Neural cell (in vitro differentiated cells): ENCODE data around the gene ACTN4. TPM values are rescaled to one million over a fixed set of nuclear protein-coding genes. Genes with fewer than 3 reads are reported as not detected.

ENCODE experiments used
- H2AFZ ChIP-seq: fragments of 200-600, 300-800 bp; sonication (generic), shearing (Covaris generic); 2 replicates; pipeline ENCODE4 v1.6.0; 2014; ENCODE audit warnings: low read depth, mild to moderate bottlenecking, antibody characterized with exemption, low read length, moderate library complexity
- H3F3A ChIP-seq: fragments of 200-600 bp; shearing (Covaris generic); 2 replicates; pipeline ENCODE4 v1.6.1; 2016; ENCODE audit warnings: mild to moderate bottlenecking, moderate library complexity, mixed read lengths, antibody characterized with exemption, low read length; ENCODE audit not compliant: insufficient read depth, poor library complexity, severe bottlenecking
- H3K27ac ChIP-seq: fragments of 200-600, 300-800 bp; sonication (generic), shearing (Covaris generic); 2 replicates; pipeline ENCODE4 v1.5.1; 2014; ENCODE audit warnings: mild to moderate bottlenecking, low read length, moderate library complexity
- H3K27me3 ChIP-seq: fragments of 300-800, 200-600 bp; sonication (generic), shearing (Covaris generic); 2 replicates; pipeline ENCODE4 v1.6.0; 2014; ENCODE audit warnings: mild to moderate bottlenecking, low read depth, low read length, moderate library complexity; ENCODE audit not compliant: insufficient read depth
- H3K36me3 ChIP-seq: fragments of 300-800, 200-600 bp; sonication (generic), shearing (Covaris generic); 2 replicates; pipeline ENCODE4 v1.5.1; 2014; ENCODE audit warnings: mild to moderate bottlenecking, antibody characterized with exemption, low read length, moderate library complexity; ENCODE audit not compliant: insufficient read depth
- H3K4me2 ChIP-seq: fragments of 300-800, 200-600 bp; sonication (generic), shearing (Covaris generic); 2 replicates; pipeline ENCODE4 v1.6.0; 2014; ENCODE audit warnings: mild to moderate bottlenecking, low read length
- H3K4me3 ChIP-seq: fragments of 300-800, 200-600 bp; sonication (generic), shearing (Covaris generic); 2 replicates; pipeline ENCODE4 v1.5.1; 2014; ENCODE audit warnings: mild to moderate bottlenecking, low read length, moderate library complexity
- H3K79me2 ChIP-seq: fragments of 200-600 bp; shearing (Covaris generic); replicated peaks from 2 replicates; pipeline ENCODE4 v1.6.0; 2014; ENCODE audit warnings: mild to moderate bottlenecking, low read length, moderate library complexity; ENCODE audit not compliant: insufficient read depth
- H3K9ac ChIP-seq: fragments of 300-800, 200-600 bp; sonication (generic), shearing (Covaris generic); 2 replicates; pipeline ENCODE4 v1.6.1; 2016; ENCODE audit warnings: mild to moderate bottlenecking, low read length, mixed read lengths
- H3K9me2 ChIP-seq: fragments of 200-600 bp; shearing (Covaris generic); 2 replicates; pipeline ENCODE4 v1.6.1; 2016; ENCODE audit warnings: mild to moderate bottlenecking, low read length, mixed read lengths; ENCODE audit not compliant: insufficient read depth
- H3K9me3 ChIP-seq: fragments of 200-600, 300-800 bp; sonication (generic), shearing (Covaris generic); 2 replicates; pipeline ENCODE4 v1.6.1; 2016; ENCODE audit warnings: mild to moderate bottlenecking, mixed run types, low read length, moderate library complexity, mixed read lengths
- H4K20me1 ChIP-seq: fragments of 200-600 bp; shearing (Covaris generic); 2 replicates; pipeline ENCODE4 v1.6.1; 2016; ENCODE audit warnings: mild to moderate bottlenecking, mixed run types; ENCODE audit not compliant: insufficient read depth
- CTCF ChIP-seq: fragments of 450-650 bp; IDR thresholded peaks from 2 replicates; pipeline ENCODE4 v1.5.1; 2014; ENCODE audit warnings: antibody characterized with exemption, mild to moderate bottlenecking, moderate library complexity; ENCODE audit not compliant: poor library complexity, severe bottlenecking
- EP300 ChIP-seq: fragments of 450-650 bp; conservative IDR thresholded peaks from 2 replicates; pipeline ENCODE4 v1.6.1; 2014; ENCODE audit warnings: antibody characterized with exemption, mild to moderate bottlenecking, moderate library complexity; ENCODE audit not compliant: poor library complexity, severe bottlenecking
- EZH2 ChIP-seq: fragments of 200-600, 300-800 bp; shearing (Covaris generic), sonication (generic); IDR thresholded peaks from 2 replicates; pipeline ENCODE4 v1.6.1; 2014; ENCODE audit warnings: antibody characterized with exemption, low read length, borderline replicate concordance, mild to moderate bottlenecking; ENCODE audit not compliant: insufficient read depth, poor library complexity, severe bottlenecking
- MXI1 ChIP-seq: fragments of 450-650 bp; conservative IDR thresholded peaks from 2 replicates; pipeline ENCODE4 v1.6.1; 2014; ENCODE audit warnings: antibody characterized with exemption, mild to moderate bottlenecking; ENCODE audit not compliant: poor library complexity, severe bottlenecking
- POLR2AphosphoS5 ChIP-seq: IDR thresholded peaks from 2 replicates; pipeline ENCODE4 v1.6.1; 2012
- RAD21 ChIP-seq: fragments of 450-650 bp; conservative IDR thresholded peaks from 2 replicates; pipeline ENCODE4 v1.6.1; 2014; ENCODE audit warnings: antibody characterized with exemption, mild to moderate bottlenecking, moderate library complexity
- SMC3 ChIP-seq: fragments of 450-650 bp; conservative IDR thresholded peaks from 2 replicates; pipeline ENCODE4 v1.6.1; 2014; ENCODE audit warnings: antibody characterized with exemption, mild to moderate bottlenecking, moderate library complexity; ENCODE audit not compliant: poor library complexity
- TAF1 ChIP-seq: IDR thresholded peaks from 2 replicates; pipeline ENCODE4 v1.6.1; 2012; ENCODE audit warnings: low read depth
- polyA plus RNA-seq: library from polyadenylated mRNA; depleted of rRNA; stranded (reverse); fragments of >200 nt; gene quantifications from 2 replicates; pipeline ENCODE4 v1.2.3, GENCODE V29; 2014
- TF ChIP-seq, protein P1 (sequence below): IDR thresholded peaks from 2 replicates; pipeline ENCODE4 v1.6.1; 2012; ENCODE audit warnings: borderline replicate concordance

The ACTN4 gene
- polyA plus RNA-seq, 1 donor from 2014 or later = 54.0 TPM

DNA sequence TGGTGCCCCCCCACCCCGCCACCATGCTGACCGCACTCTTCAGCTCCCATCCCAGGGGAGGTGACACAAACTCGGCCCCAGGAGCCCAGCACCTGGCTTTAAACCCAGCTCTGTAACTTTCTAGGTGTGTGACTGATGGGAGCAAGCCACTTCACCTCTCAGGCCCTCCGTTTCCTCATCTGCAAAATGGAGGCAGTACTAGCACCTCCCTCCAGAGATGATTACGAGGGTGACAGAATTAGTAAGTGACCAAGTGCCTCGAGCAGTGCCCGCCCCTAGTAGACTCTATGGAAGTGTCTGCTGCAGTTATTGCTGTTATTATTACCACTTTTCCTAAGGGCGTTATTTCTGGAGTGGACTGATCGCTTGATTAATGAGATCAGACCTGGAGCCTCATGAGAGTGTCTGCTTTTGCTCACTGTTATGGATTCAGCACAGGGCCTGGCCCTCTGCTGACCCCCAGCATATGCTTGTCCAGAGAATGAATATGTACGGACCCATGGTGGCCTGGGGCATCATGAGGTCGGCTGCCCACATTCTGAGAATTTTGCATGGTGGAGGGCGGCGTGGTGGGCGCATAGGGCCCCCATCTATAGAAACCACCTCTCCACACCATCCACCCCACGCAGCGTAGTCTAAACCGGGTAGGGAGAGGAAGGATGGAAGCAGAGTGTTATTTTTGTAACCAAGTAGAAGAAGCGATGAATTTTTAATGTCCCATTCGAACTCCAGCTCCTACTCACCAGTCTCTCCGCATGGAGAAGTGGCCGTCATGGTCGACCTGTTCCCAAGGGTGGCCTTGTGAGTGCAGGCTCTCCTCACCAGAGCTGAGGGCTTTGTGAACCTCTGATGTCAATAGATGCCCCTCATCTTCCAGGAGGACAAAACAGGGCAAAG lies 48.6 kb downstream of the ACTN4 start:
- H2AFZ ChIP-seq = no peak overlapping the region
- no peaks in the 10 kb centered on the region for H3K27me3 ChIP-seq
- H4K20me1 ChIP-seq = no peaks in the 10 kb centered on the region
- no peak overlapping the region for H3K4me3 ChIP-seq
- TF ChIP-seq, protein P1, sequence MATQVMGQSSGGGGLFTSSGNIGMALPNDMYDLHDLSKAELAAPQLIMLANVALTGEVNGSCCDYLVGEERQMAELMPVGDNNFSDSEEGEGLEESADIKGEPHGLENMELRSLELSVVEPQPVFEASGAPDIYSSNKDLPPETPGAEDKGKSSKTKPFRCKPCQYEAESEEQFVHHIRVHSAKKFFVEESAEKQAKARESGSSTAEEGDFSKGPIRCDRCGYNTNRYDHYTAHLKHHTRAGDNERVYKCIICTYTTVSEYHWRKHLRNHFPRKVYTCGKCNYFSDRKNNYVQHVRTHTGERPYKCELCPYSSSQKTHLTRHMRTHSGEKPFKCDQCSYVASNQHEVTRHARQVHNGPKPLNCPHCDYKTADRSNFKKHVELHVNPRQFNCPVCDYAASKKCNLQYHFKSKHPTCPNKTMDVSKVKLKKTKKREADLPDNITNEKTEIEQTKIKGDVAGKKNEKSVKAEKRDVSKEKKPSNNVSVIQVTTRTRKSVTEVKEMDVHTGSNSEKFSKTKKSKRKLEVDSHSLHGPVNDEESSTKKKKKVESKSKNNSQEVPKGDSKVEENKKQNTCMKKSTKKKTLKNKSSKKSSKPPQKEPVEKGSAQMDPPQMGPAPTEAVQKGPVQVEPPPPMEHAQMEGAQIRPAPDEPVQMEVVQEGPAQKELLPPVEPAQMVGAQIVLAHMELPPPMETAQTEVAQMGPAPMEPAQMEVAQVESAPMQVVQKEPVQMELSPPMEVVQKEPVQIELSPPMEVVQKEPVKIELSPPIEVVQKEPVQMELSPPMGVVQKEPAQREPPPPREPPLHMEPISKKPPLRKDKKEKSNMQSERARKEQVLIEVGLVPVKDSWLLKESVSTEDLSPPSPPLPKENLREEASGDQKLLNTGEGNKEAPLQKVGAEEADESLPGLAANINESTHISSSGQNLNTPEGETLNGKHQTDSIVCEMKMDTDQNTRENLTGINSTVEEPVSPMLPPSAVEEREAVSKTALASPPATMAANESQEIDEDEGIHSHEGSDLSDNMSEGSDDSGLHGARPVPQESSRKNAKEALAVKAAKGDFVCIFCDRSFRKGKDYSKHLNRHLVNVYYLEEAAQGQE = no peak
- TF ChIP-seq SMC3 = no peak
- no peak for TF ChIP-seq EP300
- no peak for TF ChIP-seq EZH2
- TF ChIP-seq MXI1 = no peak
- TF ChIP-seq TAF1 = no peak
- no peak for TF ChIP-seq CTCF
- no peak for TF ChIP-seq POLR2AphosphoS5
- no peak for TF ChIP-seq RAD21
- no peaks in the 10 kb centered on the region for H3K9me2 ChIP-seq
- H3K79me2 ChIP-seq = no peaks in the 10 kb centered on the region
- no peak overlapping the region for H3K4me2 ChIP-seq
- H3K9ac ChIP-seq = no peak overlapping the region
- no peaks in the 10 kb centered on the region for H3K9me3 ChIP-seq
- no peak overlapping the region for H3K27ac ChIP-seq
- H3F3A ChIP-seq = no peaks in the 10 kb centered on the region
- no peaks in the 10 kb centered on the region for H3K36me3 ChIP-seq

DNA sequence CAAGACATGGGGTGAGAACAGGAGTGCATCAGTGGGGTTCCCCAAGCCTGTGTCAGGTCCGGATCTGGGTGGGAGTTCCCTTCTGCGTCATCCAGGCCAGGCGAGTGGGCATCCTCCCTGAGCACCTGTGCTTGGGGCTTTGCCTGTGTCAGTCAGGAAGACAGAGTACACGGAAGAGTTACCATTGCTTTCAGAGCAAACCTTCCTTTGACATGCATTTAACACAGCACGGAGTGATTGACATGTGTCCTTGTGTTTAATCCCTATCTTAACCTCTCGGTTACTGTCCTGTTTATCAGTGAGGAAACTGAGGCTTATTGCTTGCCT lies 49.2 kb downstream of the ACTN4 start:
- Histone ChIP-seq H3K9ac (no peak overlapping the region), H2AFZ (no peak overlapping the region), H3K9me3 (no peaks in the 10 kb centered on the region), H3K4me2 (no peak overlapping the region), H3K9me2 (no peaks in the 10 kb centered on the region), H3F3A (no peaks in the 10 kb centered on the region), H3K79me2 (no peaks in the 10 kb centered on the region), H3K27ac (no peak overlapping the region), H3K36me3 (no peaks in the 10 kb centered on the region), H3K27me3 (no peaks in the 10 kb centered on the region), H3K4me3 (no peak overlapping the region), H4K20me1 (no peaks in the 10 kb centered on the region)
- TF ChIP-seq TAF1 (no peak), CTCF (no peak), EP300 (no peak), SMC3 (no peak), POLR2AphosphoS5 (no peak), EZH2 (no peak), MXI1 (no peak), RAD21 (no peak)
- TF ChIP-seq, protein P1 = no peak
